GM12801 (cell line): ENCODE data around the gene PTPRM.

Source experiments
- CTCF ChIP-seq: IDR thresholded peaks from one replicate; pipeline ENCODE4 v1.5.1; 2011; ENCODE audit warnings: control low read depth; ENCODE audit not compliant: insufficient read length; ENCODE audit errors: extremely low read depth

The PTPRM gene

DNA sequence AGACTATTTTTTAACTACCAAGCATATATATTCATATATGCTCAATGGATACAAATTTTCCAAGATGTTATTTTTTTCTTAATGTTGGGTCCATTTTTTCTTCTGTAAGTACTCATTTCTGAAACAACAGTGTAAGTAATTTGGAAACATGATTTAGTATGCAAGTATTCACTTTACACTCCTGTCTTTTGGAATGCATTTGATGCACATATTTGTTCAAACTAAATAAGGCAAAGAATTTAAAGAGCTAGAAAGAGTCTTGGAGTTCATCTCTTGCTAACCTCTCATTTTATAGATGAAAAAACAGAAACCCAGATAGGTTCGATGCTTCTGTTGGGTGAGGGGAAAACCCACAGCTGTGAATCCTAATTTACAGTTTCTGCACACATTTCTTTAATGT is 602.6 kb downstream of the PTPRM start:
- no peak for TF ChIP-seq CTCF

GRCh38 chr18:8174771-8175170 is 607.7 kb downstream of the PTPRM start:
- TF ChIP-seq CTCF = no peak

DNA sequence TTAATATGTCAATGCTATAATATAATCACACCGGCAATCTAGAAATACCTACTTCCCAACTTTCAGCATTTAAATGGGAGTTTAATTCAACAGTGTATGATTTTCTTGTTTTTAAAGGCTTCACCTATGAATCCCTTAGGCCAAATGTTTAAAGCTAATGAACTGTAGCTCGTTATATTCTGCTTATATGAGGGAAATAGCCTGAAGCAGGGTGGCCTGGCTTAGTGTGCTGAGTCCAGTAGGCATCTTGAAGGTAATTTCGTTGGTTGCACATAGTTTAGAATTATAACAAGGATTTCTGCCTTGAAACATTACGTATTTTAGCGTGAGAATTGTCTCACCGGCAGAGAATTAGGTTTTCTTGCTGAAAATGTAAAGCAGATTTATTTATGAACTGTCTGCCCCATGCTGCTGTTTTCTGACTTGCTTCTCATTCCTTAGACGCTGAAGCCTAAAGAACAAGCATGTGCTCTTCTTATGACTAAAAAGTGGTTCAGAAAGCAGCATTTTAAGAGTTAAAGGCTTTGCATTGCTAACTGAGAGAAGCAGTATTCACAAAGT is 608.5 kb downstream of the PTPRM start:
- no peak for TF ChIP-seq CTCF

- TF ChIP-seq CTCF = no peak
Measured at GRCh38 chr18:8176109-8176508, 609.0 kb downstream of the PTPRM start.

- no peak for TF ChIP-seq CTCF
Measured at GRCh38 chr18:8176554-8176953, 609.4 kb downstream of the PTPRM start.

DNA sequence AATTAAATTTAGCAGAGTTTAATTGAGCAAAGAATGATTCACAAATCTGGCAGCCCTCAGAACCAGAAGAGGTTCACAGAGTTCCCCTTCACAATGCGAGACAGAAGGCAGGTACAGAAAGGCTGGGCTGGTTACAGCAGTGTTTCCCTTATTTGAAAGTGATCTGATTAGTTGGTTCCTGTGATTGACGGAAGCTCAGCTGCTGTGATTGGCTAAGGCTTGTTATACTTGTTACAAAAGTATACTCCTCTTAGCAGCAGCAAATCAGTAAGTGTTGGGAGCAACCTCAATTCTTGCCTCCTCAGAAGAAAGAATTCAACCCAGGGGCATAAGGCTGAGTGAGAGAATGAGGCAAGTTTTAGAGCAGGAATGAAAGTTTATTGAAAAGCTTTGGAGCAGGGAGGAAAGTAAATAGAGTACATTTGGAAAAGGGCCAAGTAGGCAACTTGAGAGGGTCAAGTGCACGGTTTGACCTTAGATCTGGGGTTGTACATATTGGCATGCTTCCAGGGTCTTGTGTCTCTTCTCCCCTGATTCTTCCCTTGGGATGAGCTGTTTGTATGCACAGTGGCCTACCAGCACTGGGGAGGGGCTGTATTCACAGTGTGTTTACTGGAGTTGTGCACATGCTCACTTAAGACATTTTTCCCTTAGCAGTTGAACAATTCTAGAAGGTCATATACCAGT is 610.4 kb downstream of the PTPRM start:
- no peak for TF ChIP-seq CTCF

DNA sequence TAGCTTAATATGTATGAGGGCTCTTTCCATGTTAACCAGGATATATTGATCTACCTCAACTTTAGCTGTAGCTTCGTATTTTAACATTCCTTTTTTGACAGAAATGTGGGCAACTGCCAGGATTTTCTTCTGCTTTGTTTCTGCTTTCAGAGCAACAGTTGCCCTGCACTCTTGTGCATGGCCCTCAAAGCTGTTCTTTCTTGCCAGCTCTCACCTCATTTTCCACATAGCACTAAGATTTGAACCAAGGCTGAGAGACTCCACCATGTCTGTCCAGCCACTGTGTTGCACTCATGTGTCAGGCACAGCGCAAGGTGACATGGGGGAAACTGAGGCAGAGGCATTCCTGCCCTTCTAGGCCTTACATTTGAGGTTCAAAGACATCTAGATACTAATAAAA is 619.3 kb downstream of the PTPRM start:
- TF ChIP-seq CTCF = no peak

DNA sequence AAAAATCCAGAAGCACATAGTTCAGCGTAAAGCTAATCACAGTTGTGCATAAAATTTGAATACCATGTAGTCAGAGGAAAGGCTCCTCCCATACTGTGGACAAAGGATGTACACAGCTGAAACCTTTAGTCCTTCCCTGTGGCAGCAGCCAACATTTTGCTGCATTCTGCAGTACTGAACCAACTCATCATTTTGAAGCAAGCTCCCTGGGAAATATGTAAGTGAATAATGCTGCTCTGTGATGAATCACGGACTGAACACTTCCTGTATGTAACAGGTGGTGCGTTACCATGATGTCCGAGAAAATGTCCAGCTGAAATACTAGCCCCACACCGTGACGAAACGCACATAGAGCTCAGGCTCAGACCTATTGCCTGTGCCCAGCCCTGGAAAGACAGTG is 621.1 kb downstream of the PTPRM start:
- no peak for TF ChIP-seq CTCF
